ENCODE data around the gene PKDCC. TPM values are rescaled to one million over a fixed set of nuclear protein-coding genes. Genes with fewer than 3 reads are reported as not detected.
A peak's percentile ranks its signal among the peaks of the same experiment; 100 is the strongest.

The PKDCC gene
- total and polyA plus RNA-seq, 2 of the 8 experiments (the other 6 are each of a cell fraction or from before 2014, with no cell fraction given) = 49.9 to 80.1 TPM

- H3K9ac ChIP-seq (replicated peaks in 1 of 4; ENCODE audit: extremely low read depth in 1 of 4, low read depth in 3 of 4, low read length in 3 of 4) = no peak overlapping the region
- no peak overlapping the region for H2BK5ac ChIP-seq (ENCODE audit: low read depth, low read length)
- no peak overlapping the region for H3K18ac ChIP-seq (ENCODE audit: extremely low read depth, low read length)
- ChIA-PET CTCF (ENCODE audit: partially characterized antibody) (interaction anchor here (0.8 to 1.9 kb wide), 14 partner anchors 9 to 142 kb away, joined by 3 to 6 read pairs (median 3); partner anchors contain the start of gene PKDCC), POLR2A (ENCODE audit: partially characterized antibody) (interaction anchor here (0.7 to 1.2 kb wide), 2 partner anchors 12 to 35 kb away, joined by 3 to 4 read pairs; partner anchors contain the start of gene PKDCC)
- no peak overlapping the region for H3K23ac ChIP-seq (ENCODE audit: insufficient read length)
- no peaks in the 10 kb centered on the region for H3K36me3 ChIP-seq (ENCODE audit: control insufficient read depth in 2 of 4, insufficient read depth in 4 of 4, low read length in 3 of 4)
- H3K4ac ChIP-seq (replicated peaks; ENCODE audit: insufficient read length, low read depth, low read length) = no peak overlapping the region
- no peak overlapping the region for H4K91ac ChIP-seq (replicated peaks; ENCODE audit: insufficient read length, low read length)
- no peaks in the 10 kb centered on the region for H4K20me1 ChIP-seq (replicated peaks in 1 of 2; ENCODE audit: control insufficient read depth in 1 of 2, insufficient read depth in 2 of 2, low read length in 2 of 2)
- H2BK20ac ChIP-seq (ENCODE audit: low read length) = no peak overlapping the region
- H2AK5ac ChIP-seq (ENCODE audit: low read depth, low read length) = no peak overlapping the region
- H2BK12ac ChIP-seq (ENCODE audit: low read depth, low read length) = no peak overlapping the region
- H3K56ac ChIP-seq (replicated peaks; ENCODE audit: insufficient read length, low read depth, low read length) = no peak overlapping the region
- H3K14ac ChIP-seq (ENCODE audit: insufficient read length) = no peak overlapping the region
- H2AFZ ChIP-seq (ENCODE audit: low read length) = no peak overlapping the region
- H4K8ac ChIP-seq (ENCODE audit: extremely low read depth, insufficient read depth, low read length) = no peak overlapping the region
- no peaks in the 10 kb centered on the region for H3K79me2 ChIP-seq (ENCODE audit: control insufficient read depth in 1 of 2, insufficient read depth in 2 of 2, low read length in 2 of 2)
- no peak overlapping the region for H2BK120ac ChIP-seq (replicated peaks; ENCODE audit: low read depth, low read length)
- no peak overlapping the region for H2BK15ac ChIP-seq (ENCODE audit: low read length)
- DNase-seq (ENCODE audit: low read depth in 1 of 2, low spot score in 2 of 2) (no peak), FAIRE-seq (no peak)
- H4K5ac ChIP-seq (ENCODE audit: insufficient read length, low read depth, low read length) = no peak overlapping the region
- no peak overlapping the region for H3K27ac ChIP-seq (ENCODE audit: low read depth, low read length)
- H3K4me2 ChIP-seq (ENCODE audit: insufficient read depth in 1 of 2, low read depth in 2 of 2, low read length in 2 of 2) = no peak overlapping the region
- H3K9me3 ChIP-seq (ENCODE audit: insufficient read depth in 2 of 2, low read depth in 1 of 2, low read length in 1 of 2) = peaks cover 0 to 5% of the 10 kb centered on the region in 2 experiments; a peak in 1 of 4 replicates
- no peaks in the 10 kb centered on the region for H3K4me1 ChIP-seq (replicated peaks in 1 of 4; ENCODE audit: control insufficient read depth in 3 of 4, insufficient read depth in 4 of 4, low read length in 3 of 4)
- no peak overlapping the region for H3K4me3 ChIP-seq (ENCODE audit: extremely low read depth in 1 of 4, insufficient read depth in 2 of 4, low read depth in 3 of 4, low read length in 4 of 4)
- H3K27me3 ChIP-seq (replicated peaks in 1 of 4; ENCODE audit: control insufficient read depth in 3 of 4, extremely low read depth in 1 of 4, insufficient read depth in 3 of 4, low read length in 3 of 4) = no peaks in the 10 kb centered on the region
- H3K23me2 ChIP-seq (ENCODE audit: low read depth, low read length) = no peaks in the 10 kb centered on the region
- no peaks in the 10 kb centered on the region for H3K79me1 ChIP-seq (ENCODE audit: low read depth, low read length)
- no peak for TF ChIP-seq CTBP2 (IDR thresholded peaks at IDR 0.05; ENCODE audit: borderline replicate concordance, insufficient read depth, insufficient read length, low read length)
- TF ChIP-seq CTCF (IDR thresholded peaks at IDR 0.05; ENCODE audit: control extremely low read depth in 1 of 3, insufficient read depth in 1 of 3, low read depth in 1 of 3, low read length in 3 of 3) = peak in 1 of 3 experiments; percentile 16; a peak in 1 of 4 replicates
- TF ChIP-seq YY1 (IDR thresholded peaks at IDR 0.05; ENCODE audit: low read depth, low read length) = no peak
- TF ChIP-seq RAD21 (IDR thresholded peaks at IDR 0.05 in 1 of 2, conservative IDR thresholded peaks at IDR 0.05 in 1 of 2; ENCODE audit: low read depth in 2 of 2, low read length in 2 of 2) = 0 out of 4 replicates have a peak, but pooled peaks of 1 of the 2 experiments have one; percentile 9
- TF ChIP-seq RXRA (IDR thresholded peaks at IDR 0.05; ENCODE audit: insufficient read depth, low read depth, low read length) = no peak
- peak; percentile 60 for TF ChIP-seq TEAD4 (IDR thresholded peaks at IDR 0.05; ENCODE audit: low read depth, low read length)
Measured at GRCh38 chr2:42012651-42013050, 35.2 kb upstream of the PKDCC start.
